SK-N-SH (cell line): ENCODE results near the gene DDX25.
"Not testable (repeated sequence)": the region's sequence is repeated elsewhere in the genome, so short reads cannot be mapped to it uniquely, and the experiment has no call there.

Experiments used
- CHD2 ChIP-seq: fragments of 150-350 bp; IDR thresholded peaks from 2 replicates; pipeline ENCODE4 v1.6.1; 2018; ENCODE audit warnings: low read length; ENCODE audit not compliant: partially characterized antibody
- EP300 ChIP-seq, 2 experiments: IDR thresholded peaks; 2 replicates each; pipeline versions ENCODE4 v1.4.0 to v1.6.1; 2012; ENCODE audit warnings: borderline replicate concordance in 1 of 2, low read depth in 1 of 2, low read length in 1 of 2
- EZH2phosphoT487 ChIP-seq: fragments of 200-600 bp; sonication (generic); IDR thresholded peaks from 2 replicates; pipeline ENCODE4 v1.6.1; 2017; ENCODE audit warnings: low read depth, mixed run types, mild to moderate bottlenecking, antibody characterized with exemption, moderate library complexity, borderline replicate concordance
- JUND ChIP-seq: IDR thresholded peaks from 2 replicates; pipeline ENCODE4 v1.4.0; 2012
- POLR2AphosphoS5 ChIP-seq: IDR thresholded peaks from 2 replicates; pipeline ENCODE4 v1.6.1; 2012; ENCODE audit warnings: low read depth, low read length
- RCOR1 ChIP-seq: fragments of 150-350 bp; IDR thresholded peaks from 2 replicates; pipeline ENCODE4 v1.6.1; 2017; ENCODE audit warnings: antibody characterized with exemption, low read length
- RFX5 ChIP-seq: IDR thresholded peaks from 2 replicates; pipeline ENCODE4 v1.6.1; 2012; ENCODE audit warnings: mild to moderate bottlenecking, improper control_type of control experiment, low read length
- RXRA ChIP-seq: IDR thresholded peaks from 2 replicates; pipeline ENCODE4 v1.4.0; 2012; ENCODE audit warnings: low read depth, mild to moderate bottlenecking, borderline replicate concordance
- TAF1 ChIP-seq: IDR thresholded peaks from 2 replicates; pipeline ENCODE4 v1.6.1; 2012; ENCODE audit warnings: low read depth, mild to moderate bottlenecking, low read length, moderate library complexity, borderline replicate concordance
- TF ChIP-seq, protein P1 (sequence below): fragments of 200-600 bp; sonication (generic); IDR thresholded peaks from 2 replicates; pipeline ENCODE4 v1.6.1; 2017; ENCODE audit warnings: antibody characterized with exemption, mild to moderate bottlenecking, moderate library complexity
- TF ChIP-seq, protein P2 (sequence below): IDR thresholded peaks from 2 replicates; pipeline ENCODE4 v1.6.1; 2012; ENCODE audit warnings: mild to moderate bottlenecking, low read depth, low read length, moderate library complexity
- TF ChIP-seq, protein P3 (sequence below): IDR thresholded peaks from 2 replicates; pipeline ENCODE4 v1.4.0; 2012; ENCODE audit warnings: low read depth, borderline replicate concordance

DNA sequence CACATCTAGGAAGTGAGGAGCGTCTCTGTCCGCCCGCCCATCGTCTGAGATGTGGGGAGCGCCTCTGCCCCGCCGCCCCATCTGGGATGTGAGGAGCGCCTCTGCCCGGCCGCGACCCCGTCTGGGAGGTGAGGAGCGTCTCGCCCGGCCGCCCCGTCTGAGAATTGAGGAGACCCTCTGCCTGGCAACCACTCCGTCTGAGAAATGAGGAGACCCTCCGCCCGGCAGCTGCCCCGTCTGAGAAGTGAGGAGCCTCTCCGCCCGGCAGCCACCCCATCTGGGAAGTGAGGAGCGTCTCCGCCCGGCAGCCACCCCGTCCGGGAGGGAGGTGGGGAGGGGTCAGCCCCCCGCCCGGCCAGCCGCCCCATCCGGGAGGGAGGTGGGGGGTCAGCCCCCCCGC lies 41.5 kb upstream of the DDX25 start:
- not testable (repeated sequence) for TF ChIP-seq EZH2phosphoT487; RCOR1; TAF1; RFX5; JUND; RXRA; POLR2AphosphoS5; CHD2; EP300 (IDR thresholded peaks at IDR 0.05; ENCODE audit: borderline replicate concordance in 1 of 2, low read depth in 1 of 2, low read length in 1 of 2)
- TF ChIP-seq, protein P1, sequence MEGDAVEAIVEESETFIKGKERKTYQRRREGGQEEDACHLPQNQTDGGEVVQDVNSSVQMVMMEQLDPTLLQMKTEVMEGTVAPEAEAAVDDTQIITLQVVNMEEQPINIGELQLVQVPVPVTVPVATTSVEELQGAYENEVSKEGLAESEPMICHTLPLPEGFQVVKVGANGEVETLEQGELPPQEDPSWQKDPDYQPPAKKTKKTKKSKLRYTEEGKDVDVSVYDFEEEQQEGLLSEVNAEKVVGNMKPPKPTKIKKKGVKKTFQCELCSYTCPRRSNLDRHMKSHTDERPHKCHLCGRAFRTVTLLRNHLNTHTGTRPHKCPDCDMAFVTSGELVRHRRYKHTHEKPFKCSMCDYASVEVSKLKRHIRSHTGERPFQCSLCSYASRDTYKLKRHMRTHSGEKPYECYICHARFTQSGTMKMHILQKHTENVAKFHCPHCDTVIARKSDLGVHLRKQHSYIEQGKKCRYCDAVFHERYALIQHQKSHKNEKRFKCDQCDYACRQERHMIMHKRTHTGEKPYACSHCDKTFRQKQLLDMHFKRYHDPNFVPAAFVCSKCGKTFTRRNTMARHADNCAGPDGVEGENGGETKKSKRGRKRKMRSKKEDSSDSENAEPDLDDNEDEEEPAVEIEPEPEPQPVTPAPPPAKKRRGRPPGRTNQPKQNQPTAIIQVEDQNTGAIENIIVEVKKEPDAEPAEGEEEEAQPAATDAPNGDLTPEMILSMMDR, result not testable (repeated sequence)
- TF ChIP-seq, protein P2, sequence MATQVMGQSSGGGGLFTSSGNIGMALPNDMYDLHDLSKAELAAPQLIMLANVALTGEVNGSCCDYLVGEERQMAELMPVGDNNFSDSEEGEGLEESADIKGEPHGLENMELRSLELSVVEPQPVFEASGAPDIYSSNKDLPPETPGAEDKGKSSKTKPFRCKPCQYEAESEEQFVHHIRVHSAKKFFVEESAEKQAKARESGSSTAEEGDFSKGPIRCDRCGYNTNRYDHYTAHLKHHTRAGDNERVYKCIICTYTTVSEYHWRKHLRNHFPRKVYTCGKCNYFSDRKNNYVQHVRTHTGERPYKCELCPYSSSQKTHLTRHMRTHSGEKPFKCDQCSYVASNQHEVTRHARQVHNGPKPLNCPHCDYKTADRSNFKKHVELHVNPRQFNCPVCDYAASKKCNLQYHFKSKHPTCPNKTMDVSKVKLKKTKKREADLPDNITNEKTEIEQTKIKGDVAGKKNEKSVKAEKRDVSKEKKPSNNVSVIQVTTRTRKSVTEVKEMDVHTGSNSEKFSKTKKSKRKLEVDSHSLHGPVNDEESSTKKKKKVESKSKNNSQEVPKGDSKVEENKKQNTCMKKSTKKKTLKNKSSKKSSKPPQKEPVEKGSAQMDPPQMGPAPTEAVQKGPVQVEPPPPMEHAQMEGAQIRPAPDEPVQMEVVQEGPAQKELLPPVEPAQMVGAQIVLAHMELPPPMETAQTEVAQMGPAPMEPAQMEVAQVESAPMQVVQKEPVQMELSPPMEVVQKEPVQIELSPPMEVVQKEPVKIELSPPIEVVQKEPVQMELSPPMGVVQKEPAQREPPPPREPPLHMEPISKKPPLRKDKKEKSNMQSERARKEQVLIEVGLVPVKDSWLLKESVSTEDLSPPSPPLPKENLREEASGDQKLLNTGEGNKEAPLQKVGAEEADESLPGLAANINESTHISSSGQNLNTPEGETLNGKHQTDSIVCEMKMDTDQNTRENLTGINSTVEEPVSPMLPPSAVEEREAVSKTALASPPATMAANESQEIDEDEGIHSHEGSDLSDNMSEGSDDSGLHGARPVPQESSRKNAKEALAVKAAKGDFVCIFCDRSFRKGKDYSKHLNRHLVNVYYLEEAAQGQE, result not testable (repeated sequence)
- TF ChIP-seq, protein P3, sequence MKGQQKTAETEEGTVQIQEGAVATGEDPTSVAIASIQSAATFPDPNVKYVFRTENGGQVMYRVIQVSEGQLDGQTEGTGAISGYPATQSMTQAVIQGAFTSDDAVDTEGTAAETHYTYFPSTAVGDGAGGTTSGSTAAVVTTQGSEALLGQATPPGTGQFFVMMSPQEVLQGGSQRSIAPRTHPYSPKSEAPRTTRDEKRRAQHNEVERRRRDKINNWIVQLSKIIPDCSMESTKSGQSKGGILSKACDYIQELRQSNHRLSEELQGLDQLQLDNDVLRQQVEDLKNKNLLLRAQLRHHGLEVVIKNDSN, result not testable (repeated sequence)
